Measurements from ENCODE around the gene KDM6A. TPM values are rescaled to one million over a fixed set of nuclear protein-coding genes. Genes with fewer than 3 reads are reported as not detected.

Gene KDM6A
- total RNA-seq, 1 experiment from 2014 or later = 40.9 TPM

GRCh38 chrX:44935172-44935571 is 62.2 kb downstream of the KDM6A start:
- Histone ChIP-seq H3K4me1 (ENCODE audit: insufficient read depth, low read length, poor library complexity, severe bottlenecking) (no peaks in the 10 kb centered on the region), H3K27me3 (replicated peaks; ENCODE audit: insufficient read depth, low read depth, low read length, poor library complexity) (no peaks in the 10 kb centered on the region), H3K27ac (ENCODE audit: low read depth, low read length, poor library complexity, severe bottlenecking) (no peak overlapping the region), H3K9me3 (ENCODE audit: low read depth, low read length, poor library complexity, severe bottlenecking) (peaks cover 6% of the 10 kb centered on the region), H3K36me3 (ENCODE audit: insufficient read depth, low read length, poor library complexity, severe bottlenecking) (no peaks in the 10 kb centered on the region), H3K4me3 (ENCODE audit: low read depth, low read length, poor library complexity, severe bottlenecking) (no peak overlapping the region)
- CTCF ChIA-PET = no interaction called here
- DNase-seq (ENCODE audit: low spot score) = no peak
- no TSS peak for BruUV-seq (replicated peaks)
- TF ChIP-seq CTCF (conservative IDR thresholded peaks at IDR 0.05; ENCODE audit: low read depth, low read length) (no peak), EZH2 (IDR thresholded peaks at IDR 0.05; ENCODE audit: borderline replicate concordance, low read depth, low read length, poor library complexity, severe bottlenecking) (no peak)
- intact Hi-C loops (cut with micrococcal nuclease; ENCODE audit: unreplicated experiment) = no loop called here
- POLR2A ChIA-PET (ENCODE audit: low non-redundant PET) = no interaction called here

DNA sequence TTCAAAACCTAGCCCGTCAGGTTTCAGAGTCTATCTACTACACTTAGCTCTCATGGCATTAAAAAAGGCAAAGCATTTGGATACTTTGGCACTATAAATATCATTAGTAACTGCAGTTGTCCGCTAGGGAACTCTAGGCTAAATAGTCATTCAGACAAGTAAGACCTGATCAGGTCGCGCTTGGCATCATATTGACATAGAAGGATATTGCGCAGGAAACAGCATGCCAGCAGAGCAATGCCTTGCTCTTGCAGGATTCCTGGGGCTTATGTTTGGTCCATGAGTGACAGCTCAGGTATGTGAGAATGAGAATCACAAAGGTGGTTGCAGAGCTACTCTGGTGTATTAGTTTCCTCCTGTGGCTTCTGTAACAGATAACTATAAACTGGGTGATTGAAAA is 62.7 kb downstream of the KDM6A start:
- ChIA-PET POLR2A (ENCODE audit: low non-redundant PET) (no interaction called here), CTCF (no interaction called here)
- Histone ChIP-seq H3K27ac (ENCODE audit: low read depth, low read length, poor library complexity, severe bottlenecking) (no peak overlapping the region), H3K9me3 (ENCODE audit: low read depth, low read length, poor library complexity, severe bottlenecking) (peaks cover 1% of the 10 kb centered on the region), H3K27me3 (replicated peaks; ENCODE audit: insufficient read depth, low read depth, low read length, poor library complexity) (no peaks in the 10 kb centered on the region), H3K4me3 (ENCODE audit: low read depth, low read length, poor library complexity, severe bottlenecking) (no peak overlapping the region), H3K4me1 (ENCODE audit: insufficient read depth, low read length, poor library complexity, severe bottlenecking) (no peaks in the 10 kb centered on the region), H3K36me3 (ENCODE audit: insufficient read depth, low read length, poor library complexity, severe bottlenecking) (no peaks in the 10 kb centered on the region)
- TF ChIP-seq CTCF (conservative IDR thresholded peaks at IDR 0.05; ENCODE audit: low read depth, low read length) (no peak), EZH2 (IDR thresholded peaks at IDR 0.05; ENCODE audit: borderline replicate concordance, low read depth, low read length, poor library complexity, severe bottlenecking) (no peak)
- no peak for DNase-seq (ENCODE audit: low spot score)
- intact Hi-C loops (cut with micrococcal nuclease; ENCODE audit: unreplicated experiment) = no loop called here
- BruUV-seq (replicated peaks) = no TSS peak

DNA sequence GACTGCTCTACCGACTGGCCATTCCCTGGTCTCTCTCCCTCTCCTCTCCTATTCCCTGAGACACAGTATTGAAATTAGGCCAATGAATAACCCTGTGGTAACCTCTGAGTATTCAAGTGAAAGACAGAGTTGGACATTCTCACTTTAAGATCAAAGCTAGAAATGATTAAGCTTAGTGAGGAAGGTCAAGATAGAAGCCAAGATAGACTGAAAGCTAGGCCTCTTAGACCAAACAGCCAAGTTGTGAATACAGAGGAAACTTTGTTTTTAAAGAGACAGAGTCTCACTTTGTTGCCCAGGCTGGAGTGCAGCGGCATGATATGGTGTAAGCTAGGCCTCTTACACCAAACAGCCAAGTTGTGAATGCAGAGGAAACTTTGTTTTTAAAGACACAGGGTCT is 64.6 kb downstream of the KDM6A start:
- BruUV-seq (replicated peaks) = no TSS peak
- TF ChIP-seq EZH2 (IDR thresholded peaks at IDR 0.05; ENCODE audit: borderline replicate concordance, low read depth, low read length, poor library complexity, severe bottlenecking) (no peak), CTCF (conservative IDR thresholded peaks at IDR 0.05; ENCODE audit: low read depth, low read length) (no peak)
- DNase-seq (ENCODE audit: low spot score) = no peak
- no peak overlapping the region for H3K27ac ChIP-seq (ENCODE audit: low read depth, low read length, poor library complexity, severe bottlenecking)
- intact Hi-C loops (cut with micrococcal nuclease; ENCODE audit: unreplicated experiment) = no loop called here
- ChIA-PET CTCF (no interaction called here), POLR2A (ENCODE audit: low non-redundant PET) (no interaction called here)
- H3K4me3 ChIP-seq (ENCODE audit: low read depth, low read length, poor library complexity, severe bottlenecking) = no peak overlapping the region
- no peaks in the 10 kb centered on the region for H3K4me1 ChIP-seq (ENCODE audit: insufficient read depth, low read length, poor library complexity, severe bottlenecking)
- H3K9me3 ChIP-seq (ENCODE audit: low read depth, low read length, poor library complexity, severe bottlenecking) = no peaks in the 10 kb centered on the region
- no peaks in the 10 kb centered on the region for H3K27me3 ChIP-seq (replicated peaks; ENCODE audit: insufficient read depth, low read depth, low read length, poor library complexity)
- H3K36me3 ChIP-seq (ENCODE audit: insufficient read depth, low read length, poor library complexity, severe bottlenecking) = no peaks in the 10 kb centered on the region

All from A673 (cell line).